Loucy (cell line): ENCODE results near the gene MPDU1.

Source experiments
- CTCF ChIP-seq: fragments of 200-600 bp; sonication (generic); conservative IDR thresholded peaks from 2 replicates; pipeline ENCODE4 v1.5.1; 2014; ENCODE audit warnings: mild to moderate bottlenecking, antibody characterized with exemption, low read length
- EZH2phosphoT487 ChIP-seq: fragments of 200-600 bp; IDR thresholded peaks from 2 replicates; pipeline ENCODE4 v1.6.1; 2018; ENCODE audit warnings: antibody characterized with exemption, mild to moderate bottlenecking, moderate library complexity, borderline replicate concordance

- no peak for TF ChIP-seq CTCF
- no peak for TF ChIP-seq EZH2phosphoT487
Observed at GRCh38 chr17:7548585-7549400, 34.9 kb upstream of the MPDU1 start, which contains the start of gene TNFSF12.
